HEK293 (cell line): Measurements from ENCODE around the gene THEMIS2.

Source experiments
- BCL11A ChIP-seq: fragments of 450-650 bp; formaldehyde crosslinking; IDR thresholded peaks from 2 replicates; pipeline ENCODE4 v1.5.1; 2016; ENCODE audit warnings: low read depth, missing biosample characterization, missing genetic modification characterization
- HOXD13 ChIP-seq: sonication (generic); formaldehyde crosslinking; IDR thresholded peaks from 2 replicates; pipeline ENCODE4 v1.8.0; 2022; ENCODE audit warnings: missing genetic modification reagents, borderline replicate concordance
- IKZF3 ChIP-seq: fragments of 450-650 bp; IDR thresholded peaks from 2 replicates; pipeline ENCODE4 v1.5.0; 2018; ENCODE audit warnings: missing biosample characterization, mild to moderate bottlenecking, missing genetic modification characterization, moderate library complexity
- KLF9 ChIP-seq: fragments of 450-650 bp; formaldehyde crosslinking; IDR thresholded peaks from 2 replicates; pipeline ENCODE4 v1.5.1; 2016; ENCODE audit warnings: missing biosample characterization, missing genetic modification characterization, low read depth
- MZF1 ChIP-seq: fragments of 450-650 bp; formaldehyde crosslinking; IDR thresholded peaks from 2 replicates; pipeline ENCODE4 v1.5.1; 2017; ENCODE audit warnings: missing biosample characterization, missing genetic modification characterization, borderline replicate concordance
- OSR2 ChIP-seq: fragments of 450-650 bp; formaldehyde crosslinking; IDR thresholded peaks from 2 replicates; pipeline ENCODE4 v1.5.1; 2016; ENCODE audit warnings: missing biosample characterization, missing genetic modification characterization
- RBAK ChIP-seq: fragments of 450-650 bp; formaldehyde crosslinking; IDR thresholded peaks from 2 replicates; pipeline ENCODE4 v1.5.1; 2016; ENCODE audit warnings: missing biosample characterization, missing genetic modification characterization
- SCRT1 ChIP-seq: fragments of 450-650 bp; formaldehyde crosslinking; IDR thresholded peaks from 2 replicates; pipeline ENCODE4 v1.5.1; 2016; ENCODE audit warnings: missing biosample characterization, missing genetic modification characterization, borderline replicate concordance
- SP2 ChIP-seq: fragments of 450-650 bp; formaldehyde crosslinking; IDR thresholded peaks from 2 replicates; pipeline ENCODE4 v1.5.1; 2016; ENCODE audit warnings: missing biosample characterization, missing genetic modification characterization
- ZBTB1 ChIP-seq: fragments of 450-650 bp; formaldehyde crosslinking; IDR thresholded peaks from 2 replicates; pipeline ENCODE4 v1.5.1; 2016; ENCODE audit warnings: missing biosample characterization, missing genetic modification characterization
- ZBTB17 ChIP-seq: fragments of 450-650 bp; formaldehyde crosslinking; IDR thresholded peaks from 2 replicates; pipeline ENCODE4 v1.5.1; 2016; ENCODE audit warnings: missing biosample characterization, missing genetic modification characterization
- ZEB2 ChIP-seq: fragments of 450-650 bp; formaldehyde crosslinking; IDR thresholded peaks from 2 replicates; pipeline ENCODE4 v1.5.1; 2016; ENCODE audit warnings: missing biosample characterization, missing genetic modification characterization
- ZFP3 ChIP-seq: fragments of 450-650 bp; formaldehyde crosslinking; IDR thresholded peaks from 2 replicates; pipeline ENCODE4 v1.5.1; 2016; ENCODE audit warnings: low read depth, missing biosample characterization, missing genetic modification characterization
- ZIC2 ChIP-seq: fragments of 450-650 bp; formaldehyde crosslinking; IDR thresholded peaks from 2 replicates; pipeline ENCODE4 v1.5.1; 2016; ENCODE audit warnings: missing biosample characterization, missing genetic modification characterization
- ZNF2 ChIP-seq: fragments of 450-650 bp; formaldehyde crosslinking; IDR thresholded peaks from 2 replicates; pipeline ENCODE4 v1.5.1; 2016; ENCODE audit warnings: missing biosample characterization, missing genetic modification characterization
- ZNF23 ChIP-seq: fragments of 450-650 bp; formaldehyde crosslinking; IDR thresholded peaks from 2 replicates; pipeline ENCODE4 v1.5.1; 2016; ENCODE audit warnings: missing biosample characterization, missing genetic modification characterization, borderline replicate concordance
- ZNF335 ChIP-seq: fragments of 450-650 bp; formaldehyde crosslinking; conservative IDR thresholded peaks from 2 replicates; pipeline ENCODE4 v1.5.1; 2016; ENCODE audit warnings: missing biosample characterization, missing genetic modification characterization
- ZNF350 ChIP-seq: fragments of 450-650 bp; formaldehyde crosslinking; IDR thresholded peaks from 2 replicates; pipeline ENCODE4 v1.5.0; 2017; ENCODE audit warnings: missing biosample characterization, mild to moderate bottlenecking, missing genetic modification characterization
- ZNF362 ChIP-seq: fragments of 450-650 bp; formaldehyde crosslinking; IDR thresholded peaks from 2 replicates; pipeline ENCODE4 v1.5.1; 2016; ENCODE audit warnings: missing biosample characterization, missing genetic modification characterization
- ZNF366 ChIP-seq: fragments of 450-650 bp; formaldehyde crosslinking; conservative IDR thresholded peaks from 2 replicates; pipeline ENCODE4 v1.5.1; 2016; ENCODE audit warnings: missing biosample characterization, missing genetic modification characterization
- ZNF37A ChIP-seq: fragments of 450-650 bp; IDR thresholded peaks from 2 replicates; pipeline ENCODE4 v1.5.1; 2018; ENCODE audit warnings: missing biosample characterization, missing genetic modification characterization
- ZNF548 ChIP-seq: fragments of 450-650 bp; formaldehyde crosslinking; IDR thresholded peaks from 2 replicates; pipeline ENCODE4 v1.5.1; 2016; ENCODE audit warnings: missing biosample characterization, missing genetic modification characterization
- ZNF600 ChIP-seq: fragments of 450-650 bp; formaldehyde crosslinking; IDR thresholded peaks from 2 replicates; pipeline ENCODE4 v1.5.1; 2016; ENCODE audit warnings: missing biosample characterization, missing genetic modification characterization
- ZNF658 ChIP-seq: fragments of 450-650 bp; formaldehyde crosslinking; IDR thresholded peaks from 2 replicates; pipeline ENCODE4; 2016; ENCODE audit warnings: missing biosample characterization, missing genetic modification characterization
- ZNF660 ChIP-seq: fragments of 450-650 bp; IDR thresholded peaks from 2 replicates; pipeline ENCODE4 v1.5.1; 2018; ENCODE audit warnings: missing biosample characterization, mild to moderate bottlenecking, missing genetic modification characterization
- ZNF677 ChIP-seq: fragments of 450-650 bp; IDR thresholded peaks from 2 replicates; pipeline ENCODE4 v1.5.0; 2018; ENCODE audit warnings: missing biosample characterization, mild to moderate bottlenecking, missing genetic modification characterization, moderate library complexity
- ZNF768 ChIP-seq: fragments of 450-650 bp; formaldehyde crosslinking; IDR thresholded peaks from 2 replicates; pipeline ENCODE4 v1.5.1; 2018; ENCODE audit warnings: missing biosample characterization, mild to moderate bottlenecking, missing genetic modification characterization
- ZSCAN23 ChIP-seq: fragments of 450-650 bp; formaldehyde crosslinking; IDR thresholded peaks from 2 replicates; pipeline ENCODE4 v1.5.1; 2016; ENCODE audit warnings: missing biosample characterization, missing genetic modification characterization
- ZXDB ChIP-seq: fragments of 450-650 bp; formaldehyde crosslinking; IDR thresholded peaks from 2 replicates; pipeline ENCODE4 v1.5.1; 2016; ENCODE audit warnings: missing biosample characterization, missing genetic modification characterization
- TF ChIP-seq, protein P1 (sequence below): fragments of 450-650 bp; formaldehyde crosslinking; IDR thresholded peaks from 2 replicates; pipeline ENCODE4 v1.5.1; 2016; ENCODE audit warnings: missing biosample characterization, missing genetic modification characterization
- TF ChIP-seq, protein P2 (sequence below): fragments of 450-650 bp; formaldehyde crosslinking; IDR thresholded peaks from 2 replicates; pipeline ENCODE4 v1.5.1; 2016; ENCODE audit warnings: missing biosample characterization, missing genetic modification characterization
- TF ChIP-seq, protein P3 (sequence below): fragments of 450-650 bp; formaldehyde crosslinking; IDR thresholded peaks from 2 replicates; pipeline ENCODE4 v1.5.1; 2016; ENCODE audit warnings: missing biosample characterization, missing genetic modification characterization
- TF ChIP-seq, protein P4 (sequence below): fragments of 450-650 bp; formaldehyde crosslinking; IDR thresholded peaks from 2 replicates; pipeline ENCODE4 v1.5.1; 2016; ENCODE audit warnings: missing biosample characterization, missing genetic modification characterization
- TF ChIP-seq, protein P5 (sequence below): fragments of 450-650 bp; formaldehyde crosslinking; IDR thresholded peaks from 2 replicates; pipeline ENCODE4 v1.5.1; 2016; ENCODE audit warnings: missing biosample characterization, missing genetic modification characterization

Gene THEMIS2

DNA sequence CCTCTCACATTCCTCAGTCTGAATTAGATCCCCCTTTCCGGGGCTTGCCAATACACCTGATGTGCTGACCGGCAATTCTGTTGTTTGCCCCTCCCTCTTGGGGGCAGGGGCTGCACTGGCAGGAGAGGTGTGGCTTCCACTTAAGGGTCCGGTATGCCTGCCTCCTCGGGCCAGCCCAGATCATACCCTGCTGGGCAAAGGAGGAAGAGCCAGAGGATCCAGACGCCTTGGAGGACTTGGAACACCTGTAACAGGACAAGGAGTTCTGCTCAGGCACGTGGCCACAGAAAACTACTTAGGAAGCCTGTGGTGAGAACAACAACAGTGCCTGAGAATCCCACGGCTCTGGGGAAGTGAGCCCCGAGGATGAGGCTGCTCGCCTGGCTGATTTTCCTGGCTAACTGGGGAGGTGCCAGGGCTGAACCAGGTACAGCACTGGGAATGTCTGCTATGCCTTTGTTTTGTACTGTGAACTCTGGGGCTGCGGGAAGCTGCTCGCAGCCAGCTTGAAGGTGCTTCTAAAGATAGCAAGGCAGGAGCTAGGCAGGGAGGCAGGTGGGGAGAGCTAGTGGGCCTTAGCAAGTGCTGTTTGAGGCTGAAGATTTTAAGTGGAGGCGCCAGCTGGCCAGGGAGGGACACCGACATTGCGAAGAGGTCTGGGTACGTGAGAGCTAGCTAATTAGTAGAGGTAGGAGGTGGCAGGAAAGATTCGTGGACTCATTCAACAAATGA lies 62.6 kb downstream of the THEMIS2 start, which contains the start of gene SMPDL3B (continued):
- no peak for TF ChIP-seq ZNF37A (tag by site-specific recombination)
- TF ChIP-seq IKZF3 (tag by site-specific recombination): peak; percentile 86
- no peak for TF ChIP-seq ZNF660 (tag by site-specific recombination)
- TF ChIP-seq ZFP3 (tag by site-specific recombination): no peak
- TF ChIP-seq ZXDB: peak; percentile 40; the same call in 1 of the 2 replicates
- no peak for TF ChIP-seq ZNF362 (tag by site-specific recombination)
- TF ChIP-seq, protein P1, sequence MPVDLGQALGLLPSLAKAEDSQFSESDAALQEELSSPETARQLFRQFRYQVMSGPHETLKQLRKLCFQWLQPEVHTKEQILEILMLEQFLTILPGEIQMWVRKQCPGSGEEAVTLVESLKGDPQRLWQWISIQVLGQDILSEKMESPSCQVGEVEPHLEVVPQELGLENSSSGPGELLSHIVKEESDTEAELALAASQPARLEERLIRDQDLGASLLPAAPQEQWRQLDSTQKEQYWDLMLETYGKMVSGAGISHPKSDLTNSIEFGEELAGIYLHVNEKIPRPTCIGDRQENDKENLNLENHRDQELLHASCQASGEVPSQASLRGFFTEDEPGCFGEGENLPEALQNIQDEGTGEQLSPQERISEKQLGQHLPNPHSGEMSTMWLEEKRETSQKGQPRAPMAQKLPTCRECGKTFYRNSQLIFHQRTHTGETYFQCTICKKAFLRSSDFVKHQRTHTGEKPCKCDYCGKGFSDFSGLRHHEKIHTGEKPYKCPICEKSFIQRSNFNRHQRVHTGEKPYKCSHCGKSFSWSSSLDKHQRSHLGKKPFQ (tag by site-specific recombination): no peak
- peak; percentile 47; the same call in 1 of the 2 replicates for TF ChIP-seq ZNF2 (tag by site-specific recombination)
- TF ChIP-seq SP2 (tag by site-specific recombination): peak; percentile 78
- TF ChIP-seq BCL11A: no peak
- 0 out of 2 replicates have a peak, but pooled peaks have one; percentile 12 for TF ChIP-seq OSR2 (tag by site-specific recombination)
- peak; percentile 83 for TF ChIP-seq ZBTB17 (tag by site-specific recombination)
- TF ChIP-seq, protein P2, sequence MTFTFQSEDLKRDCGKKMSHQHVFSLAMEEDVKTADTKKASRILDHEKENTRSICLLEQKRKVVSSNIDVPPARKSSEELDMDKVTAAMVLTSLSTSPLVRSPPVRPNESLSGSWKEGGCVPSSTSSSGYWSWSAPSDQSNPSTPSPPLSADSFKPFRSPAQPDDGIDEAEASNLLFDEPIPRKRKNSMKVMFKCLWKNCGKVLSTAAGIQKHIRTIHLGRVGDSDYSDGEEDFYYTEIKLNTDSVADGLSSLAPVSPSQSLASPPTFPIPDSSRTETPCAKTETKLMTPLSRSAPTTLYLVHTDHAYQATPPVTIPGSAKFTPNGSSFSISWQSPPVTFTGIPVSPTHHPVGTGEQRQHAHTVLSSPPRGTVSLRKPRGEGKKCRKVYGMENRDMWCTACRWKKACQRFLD (tag by site-specific recombination): no peak
- peak; percentile 75; the same call in 1 of the 2 replicates for TF ChIP-seq SCRT1
- no peak for TF ChIP-seq ZSCAN23
- TF ChIP-seq ZNF548: no peak
- peak; percentile 9; the same call in 1 of the 2 replicates for TF ChIP-seq ZNF366 (tag by site-specific recombination)
- no peak for TF ChIP-seq ZNF677 (tag by site-specific recombination)
- TF ChIP-seq HOXD13: no peak
- TF ChIP-seq, protein P3, sequence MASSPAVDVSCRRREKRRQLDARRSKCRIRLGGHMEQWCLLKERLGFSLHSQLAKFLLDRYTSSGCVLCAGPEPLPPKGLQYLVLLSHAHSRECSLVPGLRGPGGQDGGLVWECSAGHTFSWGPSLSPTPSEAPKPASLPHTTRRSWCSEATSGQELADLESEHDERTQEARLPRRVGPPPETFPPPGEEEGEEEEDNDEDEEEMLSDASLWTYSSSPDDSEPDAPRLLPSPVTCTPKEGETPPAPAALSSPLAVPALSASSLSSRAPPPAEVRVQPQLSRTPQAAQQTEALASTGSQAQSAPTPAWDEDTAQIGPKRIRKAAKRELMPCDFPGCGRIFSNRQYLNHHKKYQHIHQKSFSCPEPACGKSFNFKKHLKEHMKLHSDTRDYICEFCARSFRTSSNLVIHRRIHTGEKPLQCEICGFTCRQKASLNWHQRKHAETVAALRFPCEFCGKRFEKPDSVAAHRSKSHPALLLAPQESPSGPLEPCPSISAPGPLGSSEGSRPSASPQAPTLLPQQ (tag by site-specific recombination): 0 out of 2 replicates have a peak, but pooled peaks have one; percentile 12
- TF ChIP-seq MZF1 (tag by site-specific recombination): no peak
- TF ChIP-seq ZBTB1 (tag by site-specific recombination): no peak
- no peak for TF ChIP-seq ZNF768 (tag by site-specific recombination)
- no peak for TF ChIP-seq RBAK
- no peak for TF ChIP-seq ZEB2 (tag by site-specific recombination)
- TF ChIP-seq ZNF350 (tag by site-specific recombination): no peak
- TF ChIP-seq, protein P4, sequence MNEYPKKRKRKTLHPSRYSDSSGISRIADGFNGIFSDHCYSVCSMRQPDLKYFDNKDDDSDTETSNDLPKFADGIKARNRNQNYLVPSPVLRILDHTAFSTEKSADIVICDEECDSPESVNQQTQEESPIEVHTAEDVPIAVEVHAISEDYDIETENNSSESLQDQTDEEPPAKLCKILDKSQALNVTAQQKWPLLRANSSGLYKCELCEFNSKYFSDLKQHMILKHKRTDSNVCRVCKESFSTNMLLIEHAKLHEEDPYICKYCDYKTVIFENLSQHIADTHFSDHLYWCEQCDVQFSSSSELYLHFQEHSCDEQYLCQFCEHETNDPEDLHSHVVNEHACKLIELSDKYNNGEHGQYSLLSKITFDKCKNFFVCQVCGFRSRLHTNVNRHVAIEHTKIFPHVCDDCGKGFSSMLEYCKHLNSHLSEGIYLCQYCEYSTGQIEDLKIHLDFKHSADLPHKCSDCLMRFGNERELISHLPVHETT: no peak
- TF ChIP-seq ZNF658 (tag by site-specific recombination): no peak
- TF ChIP-seq ZNF23: no peak
- TF ChIP-seq, protein P5, sequence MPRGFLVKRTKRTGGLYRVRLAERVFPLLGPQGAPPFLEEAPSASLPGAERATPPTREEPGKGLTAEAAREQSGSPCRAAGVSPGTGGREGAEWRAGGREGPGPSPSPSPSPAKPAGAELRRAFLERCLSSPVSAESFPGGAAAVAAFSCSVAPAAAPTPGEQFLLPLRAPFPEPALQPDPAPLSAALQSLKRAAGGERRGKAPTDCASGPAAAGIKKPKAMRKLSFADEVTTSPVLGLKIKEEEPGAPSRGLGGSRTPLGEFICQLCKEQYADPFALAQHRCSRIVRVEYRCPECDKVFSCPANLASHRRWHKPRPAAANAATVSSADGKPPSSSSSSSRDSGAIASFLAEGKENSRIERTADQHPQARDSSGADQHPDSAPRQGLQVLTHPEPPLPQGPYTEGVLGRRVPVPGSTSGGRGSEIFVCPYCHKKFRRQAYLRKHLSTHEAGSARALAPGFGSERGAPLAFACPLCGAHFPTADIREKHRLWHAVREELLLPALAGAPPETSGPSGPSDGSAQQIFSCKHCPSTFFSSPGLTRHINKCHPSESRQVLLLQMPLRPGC (tag by site-specific recombination): no peak
- peak; percentile 26; the same call in 1 of the 2 replicates for TF ChIP-seq ZIC2 (tag by site-specific recombination)
- TF ChIP-seq ZNF335 (tag by site-specific recombination): peak; percentile 74
- peak; percentile 92 for TF ChIP-seq ZNF600 (tag by site-specific recombination)
- peak; percentile 41; the same call in 1 of the 2 replicates for TF ChIP-seq KLF9 (tag by site-specific recombination)
